ENCODE measurements around the gene IER2.
A peak's percentile ranks its signal among the peaks of the same experiment; 100 is the strongest.
"Not testable (repeated sequence)": the region's sequence is repeated elsewhere in the genome, so short reads cannot be mapped to it uniquely, and the experiment has no call there.

Gene IER2

GRCh38 chr19:13185763-13186657 lies 35.8 kb downstream of the IER2 start:
- not testable (repeated sequence) for H3K36me3 Mint-ChIP-seq

GRCh38 chr19:13186688-13187087 lies 36.5 kb downstream of the IER2 start:
- not testable (repeated sequence) for H3K27me3 Mint-ChIP-seq; H3K27ac Mint-ChIP-seq; H3K9me3 Mint-ChIP-seq (ENCODE audit: low read depth); H3K4me3 Mint-ChIP-seq; H3K36me3 Mint-ChIP-seq
- peaks cover 32% of the 10 kb centered on the region for H3K4me1 Mint-ChIP-seq (ENCODE audit: low read depth)

More at GRCh38 chr19:13185763-13186657, 35.8 kb downstream of the IER2 start:
- H3K27ac Mint-ChIP-seq; H3K27me3 Mint-ChIP-seq; H3K4me3 Mint-ChIP-seq; H3K9me3 Mint-ChIP-seq (ENCODE audit: low read depth): not testable (repeated sequence)
- H3K4me1 Mint-ChIP-seq (ENCODE audit: low read depth) = peaks cover 31% of the 10 kb centered on the region

GRCh38 chr19:13187419-13187818 lies 37.2 kb downstream of the IER2 start:
- Mint-ChIP-seq H3K4me3 (no peak overlapping the region), H3K27me3 (no peaks in the 10 kb centered on the region), H3K4me1 (ENCODE audit: low read depth) (peaks cover 26% of the 10 kb centered on the region), H3K27ac (peak overlapping the region; percentile 28), H3K36me3 (no peaks in the 10 kb centered on the region), H3K9me3 (ENCODE audit: low read depth) (no peaks in the 10 kb centered on the region)

- Mint-ChIP-seq H3K4me3 (no peak overlapping the region), H3K27me3 (no peaks in the 10 kb centered on the region), H3K4me1 (ENCODE audit: low read depth) (peaks cover 36% of the 10 kb centered on the region), H3K36me3 (no peaks in the 10 kb centered on the region), H3K27ac (no peak overlapping the region), H3K9me3 (ENCODE audit: low read depth) (no peaks in the 10 kb centered on the region)
Measured at GRCh38 chr19:13189600-13189999, 39.4 kb downstream of the IER2 start.

GRCh38 chr19:13190781-13191540 lies 40.8 kb downstream of the IER2 start:
- H3K36me3 Mint-ChIP-seq = no peaks in the 10 kb centered on the region
- H3K4me3 Mint-ChIP-seq = no peak overlapping the region
- H3K9me3 Mint-ChIP-seq (ENCODE audit: low read depth) = no peaks in the 10 kb centered on the region
- no peaks in the 10 kb centered on the region for H3K27me3 Mint-ChIP-seq
- H3K4me1 Mint-ChIP-seq (ENCODE audit: low read depth) = peaks cover 42% of the 10 kb centered on the region
- H3K27ac Mint-ChIP-seq = no peak overlapping the region

- no peak overlapping the region for H3K27ac Mint-ChIP-seq
- H3K9me3 Mint-ChIP-seq (ENCODE audit: low read depth) = no peaks in the 10 kb centered on the region
- H3K4me1 Mint-ChIP-seq (ENCODE audit: low read depth) = peaks cover 27% of the 10 kb centered on the region
- no peaks in the 10 kb centered on the region for H3K36me3 Mint-ChIP-seq
- no peak overlapping the region for H3K4me3 Mint-ChIP-seq
- H3K27me3 Mint-ChIP-seq = no peaks in the 10 kb centered on the region
Measured at GRCh38 chr19:13195678-13196077, 45.5 kb downstream of the IER2 start.

- H3K9me3 Mint-ChIP-seq (ENCODE audit: low read depth) = no peaks in the 10 kb centered on the region
- no peaks in the 10 kb centered on the region for H3K27me3 Mint-ChIP-seq
- H3K27ac Mint-ChIP-seq = no peak overlapping the region
Measured at GRCh38 chr19:13198634-13199033, 48.4 kb downstream of the IER2 start.

GRCh38 chr19:13202112-13202511 lies 51.9 kb downstream of the IER2 start:
- H3K4me1 Mint-ChIP-seq (ENCODE audit: low read depth); H3K36me3 Mint-ChIP-seq; H3K27me3 Mint-ChIP-seq; H3K9me3 Mint-ChIP-seq (ENCODE audit: low read depth); H3K4me3 Mint-ChIP-seq; H3K27ac Mint-ChIP-seq: not testable (repeated sequence)

More at GRCh38 chr19:13198634-13199033, 48.4 kb downstream of the IER2 start:
- Mint-ChIP-seq H3K36me3 (no peaks in the 10 kb centered on the region), H3K4me3 (no peak overlapping the region), H3K4me1 (ENCODE audit: low read depth) (peaks cover 16% of the 10 kb centered on the region)

All from activated naive CD8-positive, alpha-beta T cell (primary cell).